ENCODE measurements around the gene CEP112. TPM values are rescaled to one million over a fixed set of nuclear protein-coding genes. Genes with fewer than 3 reads are reported as not detected.
A peak's percentile ranks its signal among the peaks of the same experiment; 100 is the strongest.

Gene CEP112
- total and polyA plus RNA-seq, 2 of the 13 experiments (the other 11 are each of a cell fraction or from before 2014, with no cell fraction given) = 1.2 to 3.4 TPM

- TF ChIP-seq SIX4 (CRISPR knock-in tag; IDR thresholded peaks at IDR 0.05) = peak; percentile 41; the same call in 1 of the 2 replicates
- no peak for TF ChIP-seq ATM (IDR thresholded peaks at IDR 0.05; ENCODE audit: borderline replicate concordance)
- TF ChIP-seq ZNF788 (CRISPR knock-in tag; IDR thresholded peaks at IDR 0.05; ENCODE audit: borderline replicate concordance) = peak; percentile 72; the same call in 1 of the 2 replicates
- no peak for TF ChIP-seq RBM39 (IDR thresholded peaks at IDR 0.05; ENCODE audit: low read depth, low read length, poor library complexity, severe bottlenecking)
- TF ChIP-seq CHD4 (IDR thresholded peaks at IDR 0.05; ENCODE audit: borderline replicate concordance, low read length) = no peak
- TF ChIP-seq YY1 (IDR thresholded peaks at IDR 0.05; ENCODE audit: insufficient read depth, insufficient replicate concordance, low read depth, low read length) = no peak
- TF ChIP-seq ARNT2 (CRISPR knock-in tag; IDR thresholded peaks at IDR 0.05; ENCODE audit: low read depth) = no peak
- peak; percentile 45; the same call in 1 of the 2 replicates for TF ChIP-seq TFAP4 (IDR thresholded peaks at IDR 0.05; ENCODE audit: borderline replicate concordance, low read depth)
- 0 out of 2 replicates have a peak, but pooled peaks have one; percentile 35 for TF ChIP-seq MXD1 (CRISPR knock-in tag; IDR thresholded peaks at IDR 0.05)
- peak; percentile 87 for TF ChIP-seq ZNF792 (CRISPR knock-in tag; IDR thresholded peaks at IDR 0.05)
- peak; percentile 44 to 52; a peak in 3 of 4 replicates for TF ChIP-seq NR2F1 (CRISPR knock-in tag; IDR thresholded peaks at IDR 0.05)
- TF ChIP-seq ZNF883 (CRISPR knock-in tag; IDR thresholded peaks at IDR 0.05; ENCODE audit: not compliant biosample characterization) = no peak
- TF ChIP-seq ZNF556 (CRISPR knock-in tag; IDR thresholded peaks at IDR 0.05; ENCODE audit: borderline replicate concordance) = peak; percentile 59; the same call in 1 of the 2 replicates
- no peak for TF ChIP-seq ZNF441 (CRISPR knock-in tag; IDR thresholded peaks at IDR 0.05; ENCODE audit: borderline replicate concordance)
- TF ChIP-seq ZFP90 (CRISPR knock-in tag; IDR thresholded peaks at IDR 0.05; ENCODE audit: borderline replicate concordance) = no peak
- TF ChIP-seq, protein P1, sequence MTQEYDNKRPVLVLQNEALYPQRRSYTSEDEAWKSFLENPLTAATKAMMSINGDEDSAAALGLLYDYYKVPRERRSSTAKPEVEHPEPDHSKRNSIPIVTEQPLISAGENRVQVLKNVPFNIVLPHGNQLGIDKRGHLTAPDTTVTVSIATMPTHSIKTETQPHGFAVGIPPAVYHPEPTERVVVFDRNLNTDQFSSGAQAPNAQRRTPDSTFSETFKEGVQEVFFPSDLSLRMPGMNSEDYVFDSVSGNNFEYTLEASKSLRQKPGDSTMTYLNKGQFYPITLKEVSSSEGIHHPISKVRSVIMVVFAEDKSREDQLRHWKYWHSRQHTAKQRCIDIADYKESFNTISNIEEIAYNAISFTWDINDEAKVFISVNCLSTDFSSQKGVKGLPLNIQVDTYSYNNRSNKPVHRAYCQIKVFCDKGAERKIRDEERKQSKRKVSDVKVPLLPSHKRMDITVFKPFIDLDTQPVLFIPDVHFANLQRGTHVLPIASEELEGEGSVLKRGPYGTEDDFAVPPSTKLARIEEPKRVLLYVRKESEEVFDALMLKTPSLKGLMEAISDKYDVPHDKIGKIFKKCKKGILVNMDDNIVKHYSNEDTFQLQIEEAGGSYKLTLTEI (CRISPR knock-in tag; conservative IDR thresholded peaks at IDR 0.05) = no peak
- no peak for TF ChIP-seq ZNF674 (CRISPR knock-in tag; IDR thresholded peaks at IDR 0.05; ENCODE audit: low read depth)
- TF ChIP-seq MED1 (CRISPR knock-in tag; IDR thresholded peaks at IDR 0.05) = peak; percentile 63
- TF ChIP-seq ZNF335 (CRISPR knock-in tag; IDR thresholded peaks at IDR 0.05) = peak; percentile 64; the same call in 1 of the 2 replicates
- no peak for TF ChIP-seq MTA3 (CRISPR knock-in tag; IDR thresholded peaks at IDR 0.05)
- TF ChIP-seq ZNF563 (CRISPR knock-in tag; IDR thresholded peaks at IDR 0.05) = no peak
- TF ChIP-seq, protein P2, sequence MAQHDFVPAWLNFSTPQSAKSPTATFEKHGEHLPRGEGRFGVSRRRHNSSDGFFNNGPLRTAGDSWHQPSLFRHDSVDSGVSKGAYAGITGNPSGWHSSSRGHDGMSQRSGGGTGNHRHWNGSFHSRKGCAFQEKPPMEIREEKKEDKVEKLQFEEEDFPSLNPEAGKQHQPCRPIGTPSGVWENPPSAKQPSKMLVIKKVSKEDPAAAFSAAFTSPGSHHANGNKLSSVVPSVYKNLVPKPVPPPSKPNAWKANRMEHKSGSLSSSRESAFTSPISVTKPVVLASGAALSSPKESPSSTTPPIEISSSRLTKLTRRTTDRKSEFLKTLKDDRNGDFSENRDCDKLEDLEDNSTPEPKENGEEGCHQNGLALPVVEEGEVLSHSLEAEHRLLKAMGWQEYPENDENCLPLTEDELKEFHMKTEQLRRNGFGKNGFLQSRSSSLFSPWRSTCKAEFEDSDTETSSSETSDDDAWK (CRISPR knock-in tag; IDR thresholded peaks at IDR 0.05) = no peak
- TF ChIP-seq PAF1 (CRISPR knock-in tag; IDR thresholded peaks at IDR 0.05) = no peak
- no peak; the same call in 1 of the 2 replicates for TF ChIP-seq MYC (CRISPR knock-in tag; IDR thresholded peaks at IDR 0.05; ENCODE audit: borderline replicate concordance)
- TF ChIP-seq KLF6 (CRISPR knock-in tag; IDR thresholded peaks at IDR 0.05) = no peak
- TF ChIP-seq ZNF235 (CRISPR knock-in tag; IDR thresholded peaks at IDR 0.05; ENCODE audit: borderline replicate concordance) = no peak
- TF ChIP-seq ZNF572 (CRISPR knock-in tag; IDR thresholded peaks at IDR 0.05) = no peak
These were observed 603.6 kb downstream of the CEP112 start (continued) for GRCh38 chr17:65588181-65588808.

Measured in HepG2 (cell line).